ENCODE results near the gene DHX34. TPM values are rescaled to one million over a fixed set of nuclear protein-coding genes. Genes with fewer than 3 reads are reported as not detected.
"Not testable (repeated sequence)": the region's sequence is repeated elsewhere in the genome, so short reads cannot be mapped to it uniquely, and the experiment has no call there.

The DHX34 gene, protein sequence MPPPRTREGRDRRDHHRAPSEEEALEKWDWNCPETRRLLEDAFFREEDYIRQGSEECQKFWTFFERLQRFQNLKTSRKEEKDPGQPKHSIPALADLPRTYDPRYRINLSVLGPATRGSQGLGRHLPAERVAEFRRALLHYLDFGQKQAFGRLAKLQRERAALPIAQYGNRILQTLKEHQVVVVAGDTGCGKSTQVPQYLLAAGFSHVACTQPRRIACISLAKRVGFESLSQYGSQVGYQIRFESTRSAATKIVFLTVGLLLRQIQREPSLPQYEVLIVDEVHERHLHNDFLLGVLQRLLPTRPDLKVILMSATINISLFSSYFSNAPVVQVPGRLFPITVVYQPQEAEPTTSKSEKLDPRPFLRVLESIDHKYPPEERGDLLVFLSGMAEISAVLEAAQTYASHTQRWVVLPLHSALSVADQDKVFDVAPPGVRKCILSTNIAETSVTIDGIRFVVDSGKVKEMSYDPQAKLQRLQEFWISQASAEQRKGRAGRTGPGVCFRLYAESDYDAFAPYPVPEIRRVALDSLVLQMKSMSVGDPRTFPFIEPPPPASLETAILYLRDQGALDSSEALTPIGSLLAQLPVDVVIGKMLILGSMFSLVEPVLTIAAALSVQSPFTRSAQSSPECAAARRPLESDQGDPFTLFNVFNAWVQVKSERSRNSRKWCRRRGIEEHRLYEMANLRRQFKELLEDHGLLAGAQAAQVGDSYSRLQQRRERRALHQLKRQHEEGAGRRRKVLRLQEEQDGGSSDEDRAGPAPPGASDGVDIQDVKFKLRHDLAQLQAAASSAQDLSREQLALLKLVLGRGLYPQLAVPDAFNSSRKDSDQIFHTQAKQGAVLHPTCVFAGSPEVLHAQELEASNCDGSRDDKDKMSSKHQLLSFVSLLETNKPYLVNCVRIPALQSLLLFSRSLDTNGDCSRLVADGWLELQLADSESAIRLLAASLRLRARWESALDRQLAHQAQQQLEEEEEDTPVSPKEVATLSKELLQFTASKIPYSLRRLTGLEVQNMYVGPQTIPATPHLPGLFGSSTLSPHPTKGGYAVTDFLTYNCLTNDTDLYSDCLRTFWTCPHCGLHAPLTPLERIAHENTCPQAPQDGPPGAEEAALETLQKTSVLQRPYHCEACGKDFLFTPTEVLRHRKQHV
- 19.0 TPM for polyA plus RNA-seq (2013, experiment 1 of 2)
- 19.1 TPM for polyA plus RNA-seq (2013, experiment 2 of 2)

DNA sequence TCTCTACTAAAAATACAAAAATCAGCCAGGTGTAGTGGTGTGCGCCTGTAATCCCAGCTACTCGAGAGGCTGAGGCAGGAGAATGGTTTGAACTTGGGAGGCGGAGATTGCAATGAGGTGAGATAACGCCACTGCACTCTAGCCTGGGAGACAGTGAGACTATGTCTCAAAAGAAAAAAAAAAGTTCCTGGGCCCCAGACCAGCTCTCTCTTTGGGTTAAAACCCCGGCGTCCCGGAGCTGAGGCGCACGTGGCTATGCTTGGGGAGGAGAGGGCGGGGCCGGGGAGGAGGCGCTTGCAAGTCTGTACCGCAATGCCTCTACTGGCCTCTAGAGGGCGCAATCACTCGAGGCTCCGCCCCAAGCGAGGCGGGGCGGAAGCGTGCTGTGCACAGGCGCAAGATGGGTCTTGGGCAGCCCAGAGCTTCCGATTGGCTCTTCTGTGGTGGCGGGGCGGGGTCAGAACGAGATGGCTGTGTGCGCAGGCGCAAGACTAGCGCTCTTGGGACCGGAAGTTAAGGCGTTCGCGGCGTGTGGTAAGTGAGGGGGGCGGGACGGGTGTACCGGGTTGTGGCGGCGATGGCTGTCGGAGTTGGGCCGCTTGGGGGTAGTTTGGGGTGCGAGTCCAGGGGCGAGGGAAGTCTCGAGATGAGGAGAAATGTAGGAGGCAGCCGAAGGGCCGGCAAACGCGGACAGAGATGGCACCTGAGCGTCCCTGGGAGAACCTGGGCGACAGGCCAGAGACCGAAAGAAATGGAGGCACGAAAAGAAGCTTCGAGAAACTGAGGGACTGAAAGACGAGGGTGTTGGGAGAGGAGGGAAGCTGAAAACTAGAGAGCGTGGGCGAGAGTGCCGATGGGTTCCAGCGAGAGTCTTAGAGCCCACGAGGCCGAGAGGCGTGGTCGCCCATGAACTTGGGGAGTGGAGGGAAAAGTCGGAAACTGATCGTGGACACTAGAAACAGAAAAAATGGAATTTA, at the start of gene DHX34:
Gene DHX34 (plus strand): TSS at position 497 of the 977 bp plus-strand sequence. CDS start 3,716 bp downstream, outside the sequence.
- Histone ChIP-seq H3K23ac (ENCODE audit: low read length) (no peak within 1 kb of the TSS), H3K18ac (ENCODE audit: low read length) (peak within 1 kb of the TSS; percentile 13), H3K27me3 (ENCODE audit: insufficient read depth, low read length, poor library complexity) (no peaks in the 10 kb centered on the region), H3K56ac (ENCODE audit: low read length) (peak within 1 kb of the TSS; percentile 98), H3K9ac (ENCODE audit: low read length) (peak within 1 kb of the TSS; percentile 90), H2BK5ac (ENCODE audit: low read length) (peak within 1 kb of the TSS; percentile 14), H3K27ac (ENCODE audit: low read depth, low read length) (no peak within 1 kb of the TSS), H3K36me3 (ENCODE audit: control insufficient read depth, insufficient read depth, low read length) (peaks cover 9% of the 10 kb centered on the region), H3K4me1 (ENCODE audit: control insufficient read depth, low read depth, low read length) (peaks cover 1% of the 10 kb centered on the region), H4K5ac (ENCODE audit: low read length) (no peak within 1 kb of the TSS), H3K79me1 (ENCODE audit: low read length) (peaks cover 24% of the 10 kb centered on the region), H3K4me3 (ENCODE audit: low read length) (peak within 1 kb of the TSS; percentile 81), H3K4me2 (ENCODE audit: low read length) (peak within 1 kb of the TSS; percentile 96), H3K4ac (ENCODE audit: low read depth, low read length) (peak within 1 kb of the TSS; percentile 48), H2BK120ac (ENCODE audit: low read depth, low read length) (no peak within 1 kb of the TSS), H3K79me2 (ENCODE audit: control insufficient read depth, insufficient read depth, low read length) (peaks cover 32% of the 10 kb centered on the region), H4K8ac (ENCODE audit: low read depth, low read length) (no peak within 1 kb of the TSS), H2BK15ac (replicated peaks; ENCODE audit: low read depth) (no peak within 1 kb of the TSS), H2AK5ac (ENCODE audit: low read length) (peak within 1 kb of the TSS; percentile 40)
- WGBS (ENCODE audit: extremely low coverage, insufficient coverage, low lambda C conversion rate), result no CpG with 5 or more reads among the region's 63 CpGs
- DNase-seq, result peak; percentile 99

DNA sequence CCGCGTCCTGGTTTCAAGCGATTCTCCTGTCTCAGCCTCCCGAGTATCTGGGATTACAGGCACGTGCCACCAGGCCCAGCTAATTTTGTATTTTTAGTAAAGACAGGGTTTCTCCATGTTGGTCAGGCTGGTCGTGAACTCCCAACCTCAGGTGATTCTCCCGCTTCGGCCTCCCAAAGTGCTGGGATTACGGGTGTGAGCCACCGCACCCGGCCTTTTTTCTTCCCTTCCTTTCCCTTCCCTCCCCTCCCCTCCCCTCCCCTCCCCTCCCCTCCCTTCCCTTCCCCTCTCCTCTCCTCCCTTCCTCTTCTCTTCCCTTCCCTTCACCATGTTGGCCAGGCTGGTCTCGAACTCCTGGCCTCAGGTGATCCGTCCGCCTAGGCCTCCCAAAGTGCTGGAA, 48.2 kb upstream of the DHX34 start:
- H3K36me3 ChIP-seq (ENCODE audit: control insufficient read depth, insufficient read depth, low read length); H3K9ac ChIP-seq (ENCODE audit: low read length); H3K27ac ChIP-seq (ENCODE audit: low read depth, low read length); H3K4me2 ChIP-seq (ENCODE audit: low read length); H3K4ac ChIP-seq (ENCODE audit: low read depth, low read length); DNase-seq; H3K79me1 ChIP-seq (ENCODE audit: low read length); H2BK5ac ChIP-seq (ENCODE audit: low read length); H3K23ac ChIP-seq (ENCODE audit: low read length); H3K27me3 ChIP-seq (ENCODE audit: insufficient read depth, low read length, poor library complexity); H4K8ac ChIP-seq (ENCODE audit: low read depth, low read length); H4K5ac ChIP-seq (ENCODE audit: low read length); H3K18ac ChIP-seq (ENCODE audit: low read length); H3K56ac ChIP-seq (ENCODE audit: low read length); H3K79me2 ChIP-seq (ENCODE audit: control insufficient read depth, insufficient read depth, low read length); H2BK120ac ChIP-seq (ENCODE audit: low read depth, low read length); H2BK15ac ChIP-seq (replicated peaks; ENCODE audit: low read depth); H3K4me1 ChIP-seq (ENCODE audit: control insufficient read depth, low read depth, low read length); H2AK5ac ChIP-seq (ENCODE audit: low read length); H3K4me3 ChIP-seq (ENCODE audit: low read length): not testable (repeated sequence)
- no CpG with 5 or more reads among the region's 14 CpGs for WGBS (ENCODE audit: extremely low coverage, insufficient coverage, low lambda C conversion rate)

DNA sequence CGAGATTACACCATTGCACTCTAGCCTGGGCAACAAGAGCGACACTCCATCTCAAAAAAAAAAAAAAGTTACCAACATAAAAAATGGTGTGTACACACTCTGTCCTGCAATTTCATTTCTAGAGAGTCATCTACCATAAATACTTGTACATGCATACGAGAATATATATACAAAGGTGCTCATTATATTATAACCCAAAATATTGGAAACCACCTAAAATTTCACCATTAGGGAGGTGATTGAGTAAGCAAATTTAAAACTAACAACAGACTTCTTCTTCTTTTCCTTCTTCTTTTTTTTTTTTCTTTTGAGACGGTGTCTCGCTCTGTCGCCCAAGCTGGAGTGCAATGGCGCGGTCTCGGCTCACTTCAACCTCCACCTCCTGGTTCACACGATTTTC, 46.9 kb upstream of the DHX34 start:
- no peaks in the 10 kb centered on the region for H3K36me3 ChIP-seq (ENCODE audit: control insufficient read depth, insufficient read depth, low read length)
- no peak overlapping the region for H3K23ac ChIP-seq (ENCODE audit: low read length)
- H3K9ac ChIP-seq (ENCODE audit: low read length), result no peak overlapping the region
- no peak overlapping the region for H3K4me3 ChIP-seq (ENCODE audit: low read length)
- H2AK5ac ChIP-seq (ENCODE audit: low read length), result no peak overlapping the region
- H3K4me1 ChIP-seq (ENCODE audit: control insufficient read depth, low read depth, low read length), result no peaks in the 10 kb centered on the region
- no peak overlapping the region for H4K8ac ChIP-seq (ENCODE audit: low read depth, low read length)
- H4K5ac ChIP-seq (ENCODE audit: low read length), result no peak overlapping the region
- no peak overlapping the region for H3K18ac ChIP-seq (ENCODE audit: low read length)
- no peak overlapping the region for H2BK5ac ChIP-seq (ENCODE audit: low read length)
- H3K27me3 ChIP-seq (ENCODE audit: insufficient read depth, low read length, poor library complexity), result no peaks in the 10 kb centered on the region
- no peak overlapping the region for H3K4me2 ChIP-seq (ENCODE audit: low read length)
- WGBS (ENCODE audit: extremely low coverage, insufficient coverage, low lambda C conversion rate), result no CpG with 5 or more reads among the region's 10 CpGs
- H3K79me1 ChIP-seq (ENCODE audit: low read length), result no peaks in the 10 kb centered on the region
- DNase-seq, result no peak
- no peak overlapping the region for H3K4ac ChIP-seq (ENCODE audit: low read depth, low read length)
- no peak overlapping the region for H3K27ac ChIP-seq (ENCODE audit: low read depth, low read length)
- H2BK15ac ChIP-seq (replicated peaks; ENCODE audit: low read depth), result no peak overlapping the region
- no peaks in the 10 kb centered on the region for H3K79me2 ChIP-seq (ENCODE audit: control insufficient read depth, insufficient read depth, low read length)
- no peak overlapping the region for H2BK120ac ChIP-seq (ENCODE audit: low read depth, low read length)
- H3K56ac ChIP-seq (ENCODE audit: low read length), result no peak overlapping the region

DNA sequence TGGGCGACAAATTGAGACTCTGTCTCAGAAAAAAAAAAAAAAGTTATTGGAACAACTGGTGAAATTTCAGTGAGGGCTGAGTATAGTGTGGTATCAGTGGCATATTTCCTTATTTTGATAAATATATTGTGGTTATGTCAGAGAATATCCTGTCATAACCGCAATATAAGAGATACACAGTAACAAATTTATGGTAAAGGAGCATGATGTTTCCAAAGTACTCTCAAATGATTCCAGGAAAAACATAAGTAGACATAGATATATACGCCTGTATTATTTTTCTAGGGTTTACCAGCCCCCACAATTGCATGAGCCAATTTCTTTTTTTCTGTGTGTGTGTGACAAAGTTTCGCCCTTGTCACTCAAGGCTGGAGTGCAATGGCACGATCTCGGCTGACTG, 45.1 kb upstream of the DHX34 start:
- Histone ChIP-seq H3K18ac (ENCODE audit: low read length) (no peak overlapping the region), H3K79me2 (ENCODE audit: control insufficient read depth, insufficient read depth, low read length) (no peaks in the 10 kb centered on the region), H3K4ac (ENCODE audit: low read depth, low read length) (no peak overlapping the region), H2AK5ac (ENCODE audit: low read length) (no peak overlapping the region), H2BK15ac (replicated peaks; ENCODE audit: low read depth) (no peak overlapping the region), H4K8ac (ENCODE audit: low read depth, low read length) (no peak overlapping the region), H3K27ac (ENCODE audit: low read depth, low read length) (no peak overlapping the region), H3K4me2 (ENCODE audit: low read length) (no peak overlapping the region), H3K4me3 (ENCODE audit: low read length) (no peak overlapping the region), H3K23ac (ENCODE audit: low read length) (no peak overlapping the region), H3K56ac (ENCODE audit: low read length) (no peak overlapping the region), H4K5ac (ENCODE audit: low read length) (no peak overlapping the region), H3K4me1 (ENCODE audit: control insufficient read depth, low read depth, low read length) (no peaks in the 10 kb centered on the region), H3K36me3 (ENCODE audit: control insufficient read depth, insufficient read depth, low read length) (no peaks in the 10 kb centered on the region), H2BK5ac (ENCODE audit: low read length) (no peak overlapping the region), H3K79me1 (ENCODE audit: low read length) (no peaks in the 10 kb centered on the region), H2BK120ac (ENCODE audit: low read depth, low read length) (no peak overlapping the region), H3K9ac (ENCODE audit: low read length) (no peak overlapping the region), H3K27me3 (ENCODE audit: insufficient read depth, low read length, poor library complexity) (no peaks in the 10 kb centered on the region)
- DNase-seq, result no peak
- WGBS (ENCODE audit: extremely low coverage, insufficient coverage, low lambda C conversion rate), result no CpG with 5 or more reads among the region's 6 CpGs

DNA sequence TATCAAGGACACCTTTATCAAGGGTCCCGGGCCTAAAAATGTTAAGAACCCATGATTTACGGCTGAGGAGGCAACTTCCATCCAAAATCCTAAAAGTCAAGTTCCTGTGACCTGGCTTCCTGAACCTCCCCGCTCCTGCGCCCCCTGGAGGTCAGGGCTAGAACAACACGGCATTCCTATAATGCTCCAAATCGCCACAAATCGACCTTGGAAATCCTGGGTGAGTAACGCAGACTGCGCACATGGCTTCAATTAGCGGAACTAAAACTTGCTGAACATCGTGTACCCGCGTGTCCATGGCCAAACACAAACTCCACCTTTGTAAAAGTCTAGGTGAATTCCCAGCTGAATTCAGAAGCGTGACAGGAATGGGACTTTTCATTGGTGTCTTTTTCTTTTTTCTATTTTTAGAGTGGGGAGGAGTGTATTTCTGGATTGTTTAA, 43.8 kb upstream of the DHX34 start:
- H3K9ac ChIP-seq (ENCODE audit: low read length), result no peak overlapping the region
- H2BK120ac ChIP-seq (ENCODE audit: low read depth, low read length), result no peak overlapping the region
- H3K4me2 ChIP-seq (ENCODE audit: low read length), result no peak overlapping the region
- H2BK5ac ChIP-seq (ENCODE audit: low read length), result no peak overlapping the region
- H3K4me3 ChIP-seq (ENCODE audit: low read length), result no peak overlapping the region
- H3K4me1 ChIP-seq (ENCODE audit: control insufficient read depth, low read depth, low read length), result no peaks in the 10 kb centered on the region
- no peak overlapping the region for H3K4ac ChIP-seq (ENCODE audit: low read depth, low read length)
- no peak overlapping the region for H3K23ac ChIP-seq (ENCODE audit: low read length)
- no peaks in the 10 kb centered on the region for H3K79me2 ChIP-seq (ENCODE audit: control insufficient read depth, insufficient read depth, low read length)
- no peak overlapping the region for H3K27ac ChIP-seq (ENCODE audit: low read depth, low read length)
- H3K27me3 ChIP-seq (ENCODE audit: insufficient read depth, low read length, poor library complexity), result no peaks in the 10 kb centered on the region
- no CpG with 5 or more reads among the region's 14 CpGs for WGBS (ENCODE audit: extremely low coverage, insufficient coverage, low lambda C conversion rate)
- H3K18ac ChIP-seq (ENCODE audit: low read length), result no peak overlapping the region
- H4K8ac ChIP-seq (ENCODE audit: low read depth, low read length), result no peak overlapping the region
- no peak overlapping the region for H2BK15ac ChIP-seq (replicated peaks; ENCODE audit: low read depth)
- no peaks in the 10 kb centered on the region for H3K36me3 ChIP-seq (ENCODE audit: control insufficient read depth, insufficient read depth, low read length)
- no peaks in the 10 kb centered on the region for H3K79me1 ChIP-seq (ENCODE audit: low read length)
- no peak overlapping the region for H2AK5ac ChIP-seq (ENCODE audit: low read length)
- no peak overlapping the region for H4K5ac ChIP-seq (ENCODE audit: low read length)
- H3K56ac ChIP-seq (ENCODE audit: low read length), result peak overlapping the region; percentile 8
- DNase-seq, result peak; percentile 78
